GM10847 (cell line): ENCODE results near the gene TRPM4.

Experiments used
- POLR2A ChIP-seq: IDR thresholded peaks from 2 replicates; pipeline ENCODE4 v1.6.1; 2011; ENCODE audit not compliant: insufficient read length; ENCODE audit errors: extremely low read depth

Gene TRPM4

GRCh38 chr19:49231804-49232203, 74.2 kb downstream of the TRPM4 start:
- TF ChIP-seq POLR2A: no peak

GRCh38 chr19:49233163-49233562, 75.6 kb downstream of the TRPM4 start:
- TF ChIP-seq POLR2A: no peak

- no peak for TF ChIP-seq POLR2A
These were observed 84.2 kb downstream of the TRPM4 start for GRCh38 chr19:49241769-49242168.

- TF ChIP-seq POLR2A: no peak
These were observed 85.5 kb downstream of the TRPM4 start for GRCh38 chr19:49243129-49243528.

- TF ChIP-seq POLR2A: no peak
These were observed 86.1 kb downstream of the TRPM4 start for GRCh38 chr19:49243726-49244125.

GRCh38 chr19:49244256-49244655, 86.7 kb downstream of the TRPM4 start:
- TF ChIP-seq POLR2A: no peak

- TF ChIP-seq POLR2A: no peak
These were observed 90.1 kb downstream of the TRPM4 start for GRCh38 chr19:49247676-49248075.

GRCh38 chr19:49249933-49250332, 92.3 kb downstream of the TRPM4 start:
- no peak for TF ChIP-seq POLR2A

GRCh38 chr19:49255674-49256073, 98.1 kb downstream of the TRPM4 start:
- TF ChIP-seq POLR2A: no peak

- no peak for TF ChIP-seq POLR2A
These were observed 99.1 kb downstream of the TRPM4 start for GRCh38 chr19:49256691-49257090.
